SK-N-SH treated with all-trans-retinoic acid at 6 μM for 48 hours (cell line): ENCODE results near the gene DDX27.

ENCODE experiments used
- BACH2 ChIP-seq: fragments of 250-450 bp; sonication (Bioruptor Pico); IDR thresholded peaks from 2 replicates; pipeline ENCODE4 v1.9.0; 2021; ENCODE audit warnings: mild to moderate bottlenecking, borderline replicate concordance
- CREB5 ChIP-seq: fragments of 250-450 bp; sonication (Bioruptor Pico); IDR thresholded peaks from 2 replicates; pipeline ENCODE4 v1.5.1; 2020; ENCODE audit warnings: low read depth, mild to moderate bottlenecking, moderate library complexity
- CSDC2 ChIP-seq: fragments of 250-450 bp; sonication (Bioruptor Pico); IDR thresholded peaks from 2 replicates; pipeline ENCODE4 v1.5.0; 2020; ENCODE audit warnings: mild to moderate bottlenecking, moderate library complexity
- ESRRG ChIP-seq: fragments of 250-450 bp; sonication (Bioruptor Pico); IDR thresholded peaks from 2 replicates; pipeline ENCODE4 v1.6.1; 2021; ENCODE audit warnings: mild to moderate bottlenecking
- ISL1 ChIP-seq: fragments of 250-450 bp; sonication (Bioruptor Pico); IDR thresholded peaks from 2 replicates; pipeline ENCODE4 v2.1.2; 2022; ENCODE audit warnings: mild to moderate bottlenecking, moderate library complexity
- PATZ1 ChIP-seq: fragments of 250-450 bp; sonication (Bioruptor Pico); IDR thresholded peaks from 2 replicates; pipeline ENCODE4 v1.8.0; 2020; ENCODE audit warnings: mild to moderate bottlenecking, moderate library complexity, borderline replicate concordance
- PPARA ChIP-seq: fragments of 250-450 bp; sonication (Bioruptor Pico); IDR thresholded peaks from 2 replicates; pipeline ENCODE4 v1.5.0; 2020; ENCODE audit warnings: mild to moderate bottlenecking, borderline replicate concordance
- RARB ChIP-seq: fragments of 250-450 bp; sonication (Bioruptor Pico); IDR thresholded peaks from 2 replicates; pipeline ENCODE4 v1.8.0; 2021; ENCODE audit warnings: mild to moderate bottlenecking, moderate library complexity
- SNAI2 ChIP-seq: fragments of 250-450 bp; sonication (Bioruptor Pico); IDR thresholded peaks from 2 replicates; pipeline ENCODE4 v1.5.0; 2020; ENCODE audit warnings: mild to moderate bottlenecking, moderate library complexity
- TCF4 ChIP-seq: fragments of 250-450 bp; sonication (Bioruptor Pico); IDR thresholded peaks from 2 replicates; pipeline ENCODE4 v1.8.0; 2021; ENCODE audit warnings: mild to moderate bottlenecking, moderate library complexity, borderline replicate concordance
- ZC3H10 ChIP-seq: fragments of 250-450 bp; sonication (Bioruptor Pico); IDR thresholded peaks from 2 replicates; pipeline ENCODE4 v1.5.1; 2021; ENCODE audit warnings: mild to moderate bottlenecking, moderate library complexity
- ZFP3 ChIP-seq: fragments of 250-450 bp; sonication (Bioruptor Pico); IDR thresholded peaks from 2 replicates; pipeline ENCODE4 v1.5.0; 2020; ENCODE audit warnings: mild to moderate bottlenecking, moderate library complexity
- ZFP30 ChIP-seq: fragments of 450-650 bp; formaldehyde crosslinking; IDR thresholded peaks from 2 replicates; pipeline ENCODE4 v1.5.0; 2022; ENCODE audit warnings: mild to moderate bottlenecking, moderate library complexity

GRCh38 chr20:49247169-49247723 lies 28.0 kb downstream of the DDX27 start:
- TF ChIP-seq ISL1 (CRISPR knock-in tag) (no peak), CSDC2 (no peak), RARB (no peak), PATZ1 (CRISPR knock-in tag) (no peak), ESRRG (no peak), BACH2 (CRISPR knock-in tag) (no peak), TCF4 (no peak), PPARA (CRISPR knock-in tag) (no peak), ZFP30 (CRISPR knock-in tag) (no peak), ZFP3 (CRISPR knock-in tag) (no peak), CREB5 (no peak), ZC3H10 (CRISPR knock-in tag) (no peak), SNAI2 (CRISPR knock-in tag) (no peak)
